GM19467 (cell line): ENCODE results near the gene SULT6B1.
"Not testable (repeated sequence)": the region's sequence is repeated elsewhere in the genome, so short reads cannot be mapped to it uniquely, and the experiment has no call there.

Experiments used
- ATAC-seq: cut with Tn5 transposase; IDR thresholded peaks from one replicate; pipeline ENCODE4 v1.9.1; 2021; ENCODE audit warnings: mild to moderate bottlenecking, moderate library complexity; ENCODE audit not compliant: unreplicated experiment

Gene SULT6B1

DNA sequence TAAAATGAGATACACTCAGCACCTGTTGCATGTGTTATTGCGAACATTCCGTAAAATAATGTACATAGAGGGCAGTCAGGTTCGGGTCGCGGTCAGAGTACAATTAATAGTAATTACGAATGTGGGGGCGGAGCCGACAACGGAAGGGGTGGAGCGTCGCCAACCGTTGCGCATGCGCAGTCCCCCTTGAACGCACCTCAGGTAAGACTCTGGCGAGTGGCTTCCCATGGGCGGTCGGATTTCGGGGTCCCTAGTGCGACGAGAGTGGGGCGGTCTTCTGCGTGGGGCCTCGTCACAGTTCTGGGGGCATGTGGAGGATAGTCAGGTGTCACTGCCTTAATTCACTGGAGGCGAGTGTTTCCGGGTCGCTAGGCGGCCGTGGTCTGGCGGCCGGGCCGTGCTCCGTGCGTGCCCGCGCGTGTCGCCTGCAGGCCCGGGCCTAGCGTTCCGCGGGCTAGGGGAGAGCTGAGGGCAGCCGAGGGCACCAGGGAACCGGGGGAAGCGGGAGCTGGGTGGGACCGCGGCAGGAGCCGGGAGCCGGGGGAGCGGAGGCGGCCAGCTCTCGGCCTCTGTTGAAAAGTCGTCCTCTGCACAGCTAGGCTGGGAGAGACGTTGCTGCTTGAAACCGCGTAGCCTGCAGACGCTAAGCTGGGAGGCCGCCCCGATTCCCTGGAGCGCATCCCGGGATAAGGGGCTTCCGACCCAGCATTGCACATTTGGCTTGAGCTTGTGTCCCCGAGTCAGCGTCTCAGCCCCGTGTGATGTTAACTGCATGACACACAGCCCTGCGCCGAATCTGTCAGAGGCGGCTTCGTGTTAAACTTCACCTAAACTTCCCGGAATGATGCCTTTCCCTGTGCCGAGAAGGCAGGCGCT lies 8.1 kb upstream of the SULT6B1 start, which contains the start of gene CEBPZOS:
TSS of gene CEBPZOS (plus strand) at position 177 of the 876 bp plus-strand sequence. CDS start 3,209 bp downstream, outside the sequence.
- peak; percentile 74 for ATAC-seq

DNA sequence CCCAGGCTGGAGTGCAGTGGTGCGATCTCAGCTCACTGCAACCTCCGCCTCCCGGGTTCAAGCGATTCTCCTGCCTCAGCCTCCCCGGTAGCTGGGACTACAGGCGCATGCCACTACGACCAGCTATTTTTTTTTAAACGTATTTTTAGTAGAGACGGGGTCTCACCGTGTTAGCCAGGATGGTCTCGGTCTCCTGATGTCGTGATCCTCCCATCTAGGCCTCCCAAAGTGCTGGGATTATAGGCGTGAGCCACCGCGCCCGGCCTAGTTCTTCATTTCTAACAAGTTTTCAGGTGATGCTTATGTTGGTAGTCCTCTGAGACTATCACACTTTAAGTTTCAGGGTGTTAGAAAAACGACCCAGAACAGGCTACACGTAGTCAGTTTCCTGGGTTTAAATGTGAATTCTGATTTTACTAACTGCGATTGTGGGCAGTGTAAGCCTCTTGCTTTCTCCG lies 7.4 kb upstream of the SULT6B1 start:
- ATAC-seq: not testable (repeated sequence)

DNA sequence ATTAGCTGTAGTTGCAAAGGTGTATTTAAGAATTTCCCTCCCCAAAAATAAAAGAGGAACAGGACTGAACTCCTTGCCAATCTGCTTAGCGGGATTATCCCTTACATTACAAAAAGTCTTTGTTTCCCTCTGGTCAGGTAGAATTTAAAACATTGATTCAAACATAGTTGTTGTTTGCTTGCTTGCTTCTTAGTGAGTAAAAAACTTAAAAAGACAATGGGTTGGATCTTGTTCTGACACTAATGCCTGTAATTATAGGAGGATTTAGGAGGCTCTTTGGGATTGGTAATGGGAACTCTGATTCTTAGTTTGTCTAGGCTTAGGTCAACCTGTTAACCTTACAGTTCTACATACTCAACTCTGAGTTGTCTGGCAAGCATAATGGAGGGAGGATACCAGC lies 4.1 kb upstream of the SULT6B1 start:
- ATAC-seq: no peak

DNA sequence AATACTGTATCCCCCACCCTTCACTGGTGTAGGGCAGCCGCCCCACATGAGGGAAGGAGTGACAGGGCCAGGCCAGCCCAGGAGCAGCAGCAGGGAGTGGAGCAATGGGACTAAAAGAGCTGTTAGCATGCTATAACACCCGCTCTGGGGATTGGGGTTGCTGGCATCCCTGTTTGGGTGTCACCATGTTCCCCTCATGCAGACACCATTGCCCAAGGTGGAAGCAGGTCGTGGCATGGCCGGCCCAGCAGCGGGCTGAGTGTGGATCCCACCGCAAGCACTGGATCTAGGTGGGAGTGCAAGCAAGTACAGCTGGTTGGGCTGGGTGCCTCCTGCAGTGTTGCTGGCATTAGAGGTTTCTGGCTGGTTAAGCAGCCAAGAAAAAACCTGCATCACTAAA lies 3.3 kb upstream of the SULT6B1 start:
- ATAC-seq: no peak

DNA sequence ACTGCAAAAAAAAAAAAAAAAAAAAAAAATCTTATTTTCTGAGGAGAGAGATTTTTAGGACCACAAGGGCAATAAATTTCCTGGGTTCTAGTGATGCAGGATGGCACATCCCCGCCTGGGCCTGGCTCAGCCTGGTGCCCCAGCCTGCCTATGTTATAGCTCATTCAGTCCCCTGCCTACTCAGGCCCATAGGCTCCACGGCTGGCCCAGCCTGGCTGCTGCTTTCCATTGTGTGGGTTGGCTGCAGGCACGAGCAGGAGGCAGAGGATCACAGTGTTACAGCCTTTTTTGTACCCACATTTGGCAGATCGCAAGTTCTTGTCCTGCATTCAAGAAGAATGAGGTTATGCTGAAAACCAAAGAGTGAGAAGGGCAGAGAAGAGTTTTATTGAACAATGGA lies 2.8 kb upstream of the SULT6B1 start:
- no peak for ATAC-seq

DNA sequence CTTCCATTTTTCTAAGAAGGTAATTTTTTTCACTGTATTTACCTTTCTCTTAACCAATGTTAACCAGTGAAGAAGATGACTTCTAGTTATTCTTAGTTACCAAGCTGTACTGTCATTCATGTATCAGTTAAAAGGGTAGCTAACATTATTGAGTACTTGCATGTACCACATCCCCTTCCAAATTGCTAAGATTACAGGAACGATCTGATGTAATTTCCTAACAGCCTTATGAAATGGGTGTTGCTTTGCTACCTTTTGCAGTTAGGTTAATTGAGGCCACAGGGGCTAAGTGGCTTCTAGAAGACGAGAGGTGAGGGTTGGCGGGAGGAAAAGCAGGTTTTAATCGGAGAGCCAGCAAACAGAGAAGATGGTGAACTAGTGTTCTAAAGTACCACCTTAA lies 1.8 kb upstream of the SULT6B1 start:
- no peak for ATAC-seq

DNA sequence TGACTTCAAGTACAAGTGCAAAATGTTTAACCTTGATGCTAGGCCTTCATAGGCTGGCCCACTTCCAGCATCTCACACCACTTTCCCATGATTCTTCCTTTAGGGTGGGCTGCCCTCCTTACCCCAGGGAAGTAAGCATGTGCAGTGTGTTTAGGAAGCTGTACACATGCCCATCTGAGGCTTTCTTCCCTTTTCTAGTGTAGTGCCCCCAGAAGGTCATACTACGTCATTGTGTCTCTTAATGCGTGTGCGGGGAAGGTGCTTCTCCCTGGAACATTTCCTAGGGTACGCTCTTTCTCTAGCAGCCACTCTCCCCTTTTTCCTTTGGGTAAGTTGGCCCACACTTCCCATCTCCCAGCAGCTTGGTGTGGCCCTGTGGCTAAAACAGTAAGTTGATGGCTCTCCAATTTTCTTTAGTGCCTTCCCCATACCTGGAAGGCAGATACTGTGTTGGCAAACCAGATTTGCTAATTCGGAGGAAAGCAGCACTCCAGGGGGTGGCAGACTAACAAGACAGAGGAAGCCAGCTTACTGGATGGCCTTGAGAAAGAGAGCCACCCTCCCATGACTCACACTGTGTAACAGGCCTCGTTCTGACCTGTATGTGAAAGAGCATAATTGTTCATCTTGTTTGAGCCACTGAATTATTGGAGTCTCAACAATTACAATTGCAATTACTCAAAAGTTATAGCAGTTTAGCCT lies 1.1 kb upstream of the SULT6B1 start:
- no peak for ATAC-seq

DNA sequence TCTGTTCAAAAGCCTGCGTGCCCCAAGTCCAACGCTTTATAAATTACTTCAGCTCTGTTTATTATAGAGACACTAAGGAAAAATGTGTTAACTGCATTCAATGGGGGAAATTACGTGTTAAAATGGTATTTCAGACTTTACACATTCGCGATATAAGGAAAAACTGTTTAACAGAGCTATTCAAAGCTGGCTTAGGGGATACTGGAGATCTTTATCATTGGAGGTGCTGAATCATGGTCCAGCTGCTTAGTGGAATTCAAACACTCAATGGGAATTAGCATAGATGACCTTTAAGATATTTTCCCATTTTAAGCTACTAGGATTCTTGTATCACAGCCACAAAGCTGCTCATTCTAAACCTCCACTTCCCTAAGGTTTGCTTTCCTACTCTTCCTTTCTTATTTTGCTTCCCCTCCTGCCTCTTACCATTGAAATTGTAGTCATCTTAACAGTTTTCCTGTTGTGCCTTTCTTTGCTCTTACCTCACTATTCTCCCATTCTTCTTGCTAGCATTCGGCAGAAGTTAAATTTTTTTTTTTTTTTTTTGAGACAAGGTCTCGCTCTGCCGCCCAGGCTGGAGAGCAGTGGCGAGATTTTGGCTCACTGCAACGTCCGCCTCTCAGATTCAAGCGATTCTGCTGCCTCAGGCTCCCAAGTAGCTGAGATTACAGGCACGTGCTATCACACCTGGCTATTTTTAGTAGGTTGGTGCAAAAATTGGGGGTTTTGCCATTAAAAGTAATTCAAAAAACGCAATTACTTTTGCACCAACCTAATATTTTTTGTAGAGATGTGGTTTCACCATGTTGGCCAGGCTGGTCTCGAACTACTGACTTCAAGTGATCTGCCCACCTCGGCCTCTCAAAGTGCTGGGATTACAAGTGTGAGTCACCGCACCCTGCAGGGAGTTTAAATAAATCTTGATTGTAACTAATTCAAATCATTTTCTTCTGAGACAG lies 6.5 kb downstream of the SULT6B1 start:
- no peak for ATAC-seq

DNA sequence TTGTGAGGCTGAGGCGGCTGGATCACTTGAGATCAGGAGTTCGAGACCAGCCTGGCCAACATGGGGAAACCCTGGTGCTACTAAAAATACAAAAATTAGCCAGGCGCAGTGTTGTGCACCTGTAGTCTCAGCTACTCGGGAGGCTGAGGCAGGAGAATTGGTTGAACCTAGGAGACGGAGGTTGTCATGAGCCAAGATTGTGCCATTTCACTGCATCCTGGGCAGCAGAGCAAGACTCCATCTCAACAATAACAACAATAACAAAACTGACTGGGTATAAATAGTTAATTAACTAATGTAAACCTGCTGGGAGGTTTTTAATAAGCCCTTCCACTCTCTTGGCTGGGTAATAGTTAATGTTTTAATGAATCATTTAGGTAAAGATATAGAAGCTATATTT lies 7.8 kb downstream of the SULT6B1 start:
- ATAC-seq: no peak

DNA sequence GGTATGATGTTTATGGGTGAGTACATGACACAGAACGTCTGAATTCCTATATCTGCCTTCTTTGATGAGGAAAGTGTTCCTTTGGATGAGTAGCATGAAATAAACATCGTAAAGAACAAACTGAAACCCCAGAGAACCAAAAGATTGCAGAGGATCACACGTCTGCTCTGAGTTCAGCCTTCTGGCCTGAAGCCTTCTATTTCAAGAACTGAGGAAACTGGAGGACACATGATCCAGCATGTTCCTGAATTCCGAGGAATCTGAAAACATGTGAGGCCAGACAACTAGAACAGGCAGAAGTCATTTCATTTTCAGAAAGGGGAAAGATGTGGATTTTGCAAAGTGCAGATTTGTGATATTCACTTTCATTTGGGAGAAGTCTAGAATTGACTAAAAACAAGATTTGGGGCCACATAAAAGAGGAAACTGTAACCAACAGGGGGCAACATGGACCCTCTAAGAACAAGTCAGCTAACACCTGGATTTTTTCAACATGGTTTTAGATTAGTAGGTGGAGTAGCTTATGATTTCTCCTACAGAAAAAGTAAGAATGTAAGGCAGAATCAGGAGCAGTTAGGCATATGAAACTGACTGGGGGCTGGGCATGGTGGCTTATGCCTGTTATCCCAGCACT lies 8.3 kb downstream of the SULT6B1 start:
- no peak for ATAC-seq

DNA sequence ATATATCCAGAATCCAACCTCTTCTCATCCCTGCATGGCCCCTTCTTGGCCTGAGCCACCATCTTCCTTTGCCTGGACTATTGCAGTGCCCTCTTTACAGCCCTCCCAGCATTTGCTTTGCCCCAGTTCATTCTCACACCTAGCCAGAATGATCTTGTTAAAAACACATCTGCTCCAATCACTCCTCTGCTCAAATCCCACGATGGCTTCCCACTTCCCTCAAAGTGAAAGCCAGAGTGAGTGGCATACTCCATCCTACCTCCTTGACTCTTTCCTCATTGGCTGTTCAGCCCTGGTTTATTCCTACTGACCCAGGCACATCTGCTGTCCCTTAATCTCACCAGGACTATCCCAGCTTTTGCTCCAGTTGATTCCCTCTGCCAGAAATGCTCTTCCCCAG lies 14.7 kb downstream of the SULT6B1 start:
- ATAC-seq: no peak

DNA sequence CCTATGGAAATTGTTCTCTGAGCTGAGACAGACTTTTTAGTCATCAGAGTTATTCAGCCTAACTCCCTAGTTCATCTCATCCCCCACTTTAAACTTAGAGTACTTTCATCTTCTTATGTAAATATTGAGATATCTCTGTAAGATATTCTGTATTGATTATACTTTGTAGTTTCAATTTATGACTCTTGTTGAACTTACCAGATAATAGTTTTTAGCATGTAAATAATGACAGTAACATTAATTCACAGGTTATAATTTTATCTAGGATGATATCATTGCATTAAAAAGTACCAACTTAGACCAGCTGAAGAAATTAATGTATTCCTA lies 16.9 kb downstream of the SULT6B1 start:
- ATAC-seq: no peak

DNA sequence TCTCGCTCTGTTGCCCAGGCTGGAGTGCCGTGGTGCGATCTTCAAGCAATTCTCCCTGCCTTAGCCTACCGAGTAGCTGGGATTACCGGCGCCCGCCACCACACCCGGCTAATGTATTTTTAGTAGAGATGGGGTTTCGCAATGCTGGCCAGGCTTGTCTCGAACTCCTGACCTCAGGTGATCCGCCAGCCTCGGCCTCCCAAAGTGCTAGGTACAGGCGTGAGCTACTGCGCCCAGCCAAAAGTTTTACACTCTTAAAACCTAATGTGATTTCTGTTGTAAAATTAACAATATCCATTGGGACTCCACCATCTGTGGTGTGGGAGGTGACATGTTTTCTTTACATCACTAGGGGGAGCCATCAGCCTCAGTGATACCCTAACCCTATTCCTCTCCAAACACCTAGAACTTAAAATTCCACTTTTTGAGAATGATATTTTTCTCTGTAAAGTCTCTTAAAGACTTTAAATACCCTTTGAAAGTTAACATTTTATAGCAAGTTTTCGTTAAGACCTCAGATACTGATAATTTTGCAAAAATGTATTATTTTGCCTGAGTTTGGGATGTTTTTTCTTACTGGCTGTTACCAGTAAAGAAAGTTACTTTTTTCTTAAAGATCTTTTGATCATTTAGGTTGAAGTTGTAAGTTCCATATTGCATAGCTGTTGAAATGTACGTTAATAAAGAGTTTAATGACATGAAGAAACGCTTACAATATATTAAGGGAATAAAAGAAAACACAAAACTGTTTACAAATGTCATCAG lies 20.1 kb downstream of the SULT6B1 start:
- no peak for ATAC-seq

DNA sequence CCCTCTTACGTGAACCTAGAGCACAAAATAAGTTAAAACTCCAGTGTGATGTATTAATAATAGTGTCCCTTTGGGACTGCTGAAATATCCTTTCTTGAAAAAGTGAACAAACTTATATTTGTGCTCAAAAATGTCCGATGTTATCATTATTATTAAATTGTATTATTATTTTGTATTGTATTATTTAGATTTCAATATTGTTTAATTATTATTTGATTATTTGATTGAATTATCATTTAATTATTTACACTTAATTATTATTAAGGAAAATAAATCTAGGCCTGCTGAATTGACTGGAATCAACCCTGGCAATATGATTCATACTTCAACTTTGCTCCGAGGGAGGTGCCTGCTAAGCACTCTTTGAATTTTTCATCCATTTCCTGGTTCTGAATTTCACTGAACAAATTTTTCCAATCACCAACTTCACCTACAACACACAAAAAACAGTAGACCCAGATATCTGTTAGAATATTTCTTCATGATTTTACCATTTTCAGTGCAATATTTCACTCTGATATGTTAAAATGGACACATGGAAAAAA lies 20.8 kb downstream of the SULT6B1 start:
- no peak for ATAC-seq

DNA sequence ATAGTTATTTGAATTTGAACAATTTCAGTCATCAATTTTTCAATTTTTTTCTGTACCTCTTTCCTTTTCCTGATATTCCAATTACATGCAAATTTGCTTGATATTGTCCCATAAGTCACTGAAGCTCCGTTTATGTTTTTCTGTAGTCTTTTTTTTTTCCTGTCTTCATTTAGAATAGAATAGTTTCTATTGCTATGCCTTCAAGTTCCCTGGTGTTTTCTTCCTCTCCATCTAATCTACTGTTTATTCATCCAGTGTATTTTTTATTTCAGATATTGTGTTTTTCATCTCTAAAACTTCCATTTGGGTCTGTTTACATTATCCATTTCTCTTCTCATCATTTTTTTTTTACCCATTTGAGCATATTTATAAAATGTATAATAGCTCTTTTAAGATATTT lies 23.7 kb downstream of the SULT6B1 start:
- no peak for ATAC-seq

DNA sequence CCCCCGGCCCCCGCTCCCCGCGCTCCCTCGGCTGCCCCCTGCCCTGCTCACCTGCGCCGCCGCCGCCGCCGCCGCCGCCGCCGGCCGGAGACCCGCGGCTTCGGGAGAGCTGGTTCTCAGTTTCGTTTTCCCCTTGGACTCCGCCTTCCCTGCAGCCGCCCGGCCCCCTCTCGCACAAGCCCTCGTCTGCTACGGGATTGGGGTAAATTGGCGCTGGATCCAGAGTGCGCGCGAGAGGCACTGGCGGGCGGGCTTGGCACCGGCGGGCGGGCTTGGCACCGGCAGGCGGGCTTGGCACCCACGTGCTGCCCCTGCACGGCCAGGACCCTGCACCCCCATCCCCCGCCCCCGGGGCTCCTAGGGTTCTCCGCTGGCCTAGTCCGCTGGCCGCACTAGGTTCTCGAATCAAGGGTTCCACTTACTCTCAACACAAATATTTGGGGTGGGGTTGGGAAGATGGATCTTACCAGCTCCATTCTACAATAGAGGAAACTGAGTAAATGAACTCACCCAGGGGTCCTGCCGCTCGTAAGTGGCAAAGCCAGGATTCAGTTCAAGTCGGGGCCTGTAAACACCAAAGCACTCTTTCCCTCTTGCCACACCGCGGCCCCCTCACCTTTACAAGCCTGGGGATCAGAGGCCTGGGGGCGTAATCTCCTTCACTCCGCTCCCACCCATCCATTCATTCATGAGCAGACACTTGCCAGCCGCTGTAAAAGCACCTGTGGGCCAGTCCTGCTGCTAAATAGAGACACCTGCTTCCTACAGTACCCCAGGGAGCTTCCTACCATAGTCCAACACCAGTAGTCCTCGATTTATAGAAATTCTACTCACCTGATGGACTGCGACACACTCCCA lies 31.4 kb downstream of the SULT6B1 start, which contains the start of gene EIF2AK2:
TSS of gene EIF2AK2 (minus strand) at position 124 of the 858 bp plus-strand sequence. CDS start 9,174 bp downstream, outside the sequence.
- ATAC-seq: peak; percentile 87

DNA sequence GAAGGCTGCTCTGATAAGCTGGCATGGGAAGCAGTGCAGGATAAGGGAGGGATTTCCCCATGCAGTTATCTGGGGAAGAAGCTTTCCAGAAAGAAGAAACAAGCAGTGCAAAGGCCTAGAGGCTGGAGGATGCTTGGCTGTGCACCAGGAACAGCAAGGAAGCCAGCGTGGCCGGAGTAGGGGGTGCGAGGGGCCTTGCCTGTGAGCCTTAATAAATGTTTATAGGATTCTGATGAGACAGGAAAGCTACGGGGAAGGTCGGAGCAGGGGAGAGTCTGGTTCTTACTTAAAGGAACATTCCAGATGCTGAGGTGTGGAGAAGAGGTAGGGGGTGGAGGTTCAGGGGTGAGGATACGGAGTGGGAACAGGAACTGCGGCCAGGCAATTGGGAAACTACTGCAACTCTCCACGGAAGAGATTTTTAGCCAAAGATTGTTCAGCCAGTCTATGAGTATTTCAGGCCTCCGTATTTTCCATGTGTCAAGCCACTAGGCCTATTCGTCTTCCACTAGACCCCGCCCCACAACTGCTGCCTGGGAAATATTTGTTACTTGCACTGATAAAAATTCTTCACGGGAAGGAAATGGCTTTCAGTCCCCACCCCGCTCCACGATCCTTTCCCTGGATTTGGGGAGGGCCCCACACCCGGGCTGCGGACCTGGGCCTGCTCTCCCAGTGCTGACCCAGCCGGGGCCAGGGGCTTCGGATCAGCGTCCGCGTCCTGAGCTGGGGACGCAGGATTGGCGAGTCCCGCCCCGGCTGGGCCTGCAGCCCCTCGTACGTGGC lies 32.2 kb downstream of the SULT6B1 start:
- ATAC-seq: peak; percentile 26

DNA sequence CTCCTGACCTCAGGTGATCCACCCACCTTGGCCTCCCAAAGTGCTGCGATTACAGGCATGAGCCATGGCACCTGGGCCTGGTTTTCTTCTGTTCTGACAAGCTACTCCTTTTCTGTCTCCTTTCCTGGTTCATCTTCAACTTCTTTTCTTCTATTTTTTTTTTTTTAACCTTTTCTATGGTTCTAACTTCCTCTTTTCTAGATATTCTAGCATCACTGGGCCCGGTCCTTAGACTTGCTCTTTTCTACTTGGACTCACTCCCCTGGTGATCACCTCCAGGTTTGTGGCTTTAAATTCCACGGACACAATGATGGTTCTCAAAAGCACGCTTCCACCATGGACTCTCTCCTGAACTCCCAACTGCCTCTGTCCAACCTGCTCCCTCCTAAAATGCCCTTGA lies 33.7 kb downstream of the SULT6B1 start:
- ATAC-seq: no peak
